ENCODE results near the gene FRAT1. TPM values are rescaled to one million over a fixed set of nuclear protein-coding genes. Genes with fewer than 3 reads are reported as not detected.

The FRAT1 gene
- polyA plus RNA-seq, 2 of the 4 experiments (the other 2 are of a cell fraction) = 1.5 to 2.3 TPM

DNA sequence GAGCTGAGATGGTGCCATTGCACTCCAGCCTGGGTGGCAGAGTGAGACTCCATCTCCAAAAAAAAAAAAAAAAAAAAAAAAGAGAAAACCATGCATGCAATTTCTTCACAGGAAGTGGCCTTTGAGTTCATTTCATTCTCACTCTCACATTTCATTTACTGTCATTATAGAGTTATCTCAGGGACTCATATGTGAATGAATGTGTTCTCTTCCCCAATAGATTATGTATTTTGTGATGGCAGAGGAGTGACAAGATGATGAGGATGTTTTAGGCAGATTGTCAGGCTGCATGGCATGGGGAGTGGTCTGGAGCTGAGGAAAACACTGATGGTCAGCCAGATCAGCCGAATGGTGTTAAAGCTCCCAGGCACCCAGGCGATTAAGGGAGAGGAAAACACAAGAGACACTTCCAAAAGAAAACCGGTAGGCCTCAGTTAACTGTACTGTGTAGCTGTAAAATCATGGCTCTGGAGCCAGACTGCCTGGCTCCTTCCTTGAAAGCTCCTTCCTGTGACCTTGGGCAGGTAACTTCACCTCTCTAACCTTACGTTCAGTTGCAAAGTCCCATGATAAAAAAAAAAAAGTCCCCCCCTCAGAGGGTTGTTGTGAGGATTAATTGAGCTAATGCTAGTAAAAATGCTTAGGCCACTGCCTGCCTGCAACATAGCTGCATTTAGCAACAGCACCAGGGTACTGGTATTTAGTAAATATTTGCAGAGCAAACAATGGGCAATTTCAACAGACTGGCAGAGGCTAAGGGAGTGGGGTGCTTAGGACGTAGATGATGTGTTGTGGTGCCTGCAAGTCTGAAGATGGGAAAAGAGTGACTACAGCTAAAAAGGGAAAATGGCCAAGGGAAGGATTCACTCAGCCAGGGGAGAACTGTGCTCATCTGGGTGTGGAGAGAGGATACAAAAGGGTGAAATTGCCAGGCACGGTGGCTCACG lies 8.6 kb downstream of the FRAT1 start (continued):
- no peak for TF ChIP-seq ATOH8 (CRISPR knock-in tag; IDR thresholded peaks at IDR 0.05; ENCODE audit: low read depth)

GRCh38 chr10:97328646-97329453 lies 9.8 kb downstream of the FRAT1 start:
- CTCF ChIA-PET = interaction anchor here (0.6 to 4.6 kb wide), 7 partner anchors 9 to 50 kb away, joined by 3 to 22 read pairs (median 3); partner anchors contain the start of gene ARHGAP19
- Histone ChIP-seq H3K27ac (peak overlapping the region; percentile 48 to 67), H3K9me3 (no peaks in the 10 kb centered on the region), H3K4me1 (peaks cover 50% of the 10 kb centered on the region), H3K4me2 (peak overlapping the region; percentile 71), H3K4me3 (no peak overlapping the region)
- WGBS (ENCODE audit: missing lambda C conversion rate) = 76% methylated on average over 3 of the region's 3 CpGs
- FAIRE-seq (no peak), ATAC-seq (peak; percentile 18 to 35; a peak in 3 of 6 replicates), DNase-seq (ENCODE audit: low read depth in 1 of 2, low spot score in 1 of 2) (no peak)
- POLR2A ChIA-PET = interaction anchor here (2.2 kb wide), 1 partner anchor 10 kb away, joined by 15 read pairs; the partner anchor contains the start of gene FRAT1
- TF ChIP-seq MAFK (IDR thresholded peaks at IDR 0.05; ENCODE audit: partially characterized antibody) (peak; percentile 99), FOSL2 (IDR thresholded peaks at IDR 0.05) (no peak), FOSL2 (CRISPR knock-in tag; IDR thresholded peaks at IDR 0.05) (peak; percentile 33; the same call in 1 of the 2 replicates), RCOR1 (IDR thresholded peaks at IDR 0.05; ENCODE audit: low read depth, low read length) (no peak)

DNA sequence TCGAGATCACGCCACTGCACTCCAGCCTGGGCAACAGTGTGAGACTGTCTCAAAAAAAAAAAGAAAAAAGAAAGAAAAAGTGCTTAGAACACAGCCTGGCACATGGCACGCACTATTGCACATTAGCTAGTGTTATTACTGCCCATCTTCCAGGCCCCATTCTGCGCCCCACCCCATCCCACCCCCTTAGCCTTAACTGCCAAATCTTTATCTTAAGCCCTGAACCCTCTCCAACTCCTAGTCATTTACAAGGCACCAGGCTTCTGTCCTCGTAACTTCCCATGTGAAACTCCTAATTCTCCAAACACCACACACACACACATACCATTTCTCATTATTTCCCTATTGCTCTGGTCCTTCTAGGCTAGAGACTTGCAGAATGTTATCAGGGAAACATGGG lies 10.7 kb downstream of the FRAT1 start:
- Histone ChIP-seq H3K9me3 (no peaks in the 10 kb centered on the region), H3K4me2 (no peak overlapping the region), H3K27ac (no peak overlapping the region), H3K4me3 (no peak overlapping the region), H3K4me1 (peaks cover 50% of the 10 kb centered on the region)
- POLR2A ChIA-PET = no interaction called here
- no peak for DNase-seq (ENCODE audit: low read depth in 1 of 2, low spot score in 1 of 2)
- 95% methylated on average over 5 of the region's 5 CpGs for WGBS (ENCODE audit: missing lambda C conversion rate)
- no peak for TF ChIP-seq BHLHE40 (IDR thresholded peaks at IDR 0.05; ENCODE audit: low read depth, low read length)
- ATAC-seq = no peak
- CTCF ChIA-PET = interaction anchor here (1.7 kb wide), 1 partner anchor 38 kb away, joined by 4 read pairs; the partner anchor contains the start of gene ARHGAP19
- FAIRE-seq = no peak

DNA sequence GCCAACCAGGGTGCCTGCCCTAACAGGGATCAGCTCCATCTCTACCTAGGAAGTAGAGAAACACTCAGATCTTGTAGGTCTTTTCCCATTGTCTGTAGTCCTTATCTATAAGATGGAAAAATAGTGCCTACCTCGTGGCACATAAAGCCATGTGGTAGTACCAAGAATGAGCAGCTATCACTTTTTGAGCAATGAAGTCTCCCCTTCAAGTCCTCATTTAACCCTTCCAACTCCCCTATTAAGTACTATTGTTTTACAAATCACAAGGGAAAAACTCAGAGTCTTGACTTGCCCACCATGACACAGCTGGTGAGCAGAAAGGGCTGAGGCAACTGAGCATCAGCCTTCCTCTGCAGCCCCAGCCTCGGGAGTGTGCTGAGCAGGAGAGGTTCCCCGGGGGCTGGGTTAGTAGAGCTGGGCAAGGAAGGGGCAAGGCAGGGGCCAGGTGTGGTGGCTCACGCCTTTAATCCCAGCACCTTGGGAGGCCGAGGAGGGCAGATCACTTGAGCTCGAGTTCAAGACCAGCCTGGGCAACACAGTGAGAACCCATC lies 12.2 kb downstream of the FRAT1 start:
- DNase-seq (ENCODE audit: low read depth in 1 of 2, low spot score in 1 of 2) = no peak
- FAIRE-seq = no peak
- H3K4me3 ChIP-seq = no peak overlapping the region
- no peak for ATAC-seq
- TF ChIP-seq ZC3H11A (IDR thresholded peaks at IDR 0.05) (no peak), JUN (IDR thresholded peaks at IDR 0.05) (no peak), ESRRA (IDR thresholded peaks at IDR 0.05; ENCODE audit: borderline replicate concordance, low read length) (no peak)
- TF ChIP-seq, protein P1, sequence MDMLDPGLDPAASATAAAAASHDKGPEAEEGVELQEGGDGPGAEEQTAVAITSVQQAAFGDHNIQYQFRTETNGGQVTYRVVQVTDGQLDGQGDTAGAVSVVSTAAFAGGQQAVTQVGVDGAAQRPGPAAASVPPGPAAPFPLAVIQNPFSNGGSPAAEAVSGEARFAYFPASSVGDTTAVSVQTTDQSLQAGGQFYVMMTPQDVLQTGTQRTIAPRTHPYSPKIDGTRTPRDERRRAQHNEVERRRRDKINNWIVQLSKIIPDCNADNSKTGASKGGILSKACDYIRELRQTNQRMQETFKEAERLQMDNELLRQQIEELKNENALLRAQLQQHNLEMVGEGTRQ (IDR thresholded peaks at IDR 0.05) = no peak
- ChIA-PET POLR2A (interaction anchor here (0.6 kb wide), 1 partner anchor 94 kb away, joined by 3 read pairs; no protein-coding TSS in a partner anchor), CTCF (interaction anchor here (0.6 to 2.2 kb wide), 4 partner anchors 9 to 53 kb away, joined by 5 to 10 read pairs (median 6); no protein-coding TSS in a partner anchor)
- H3K27ac ChIP-seq = no peak overlapping the region
- no peaks in the 10 kb centered on the region for H3K9me3 ChIP-seq
- no peak overlapping the region for H3K4me2 ChIP-seq
- WGBS (ENCODE audit: missing lambda C conversion rate) = 92% methylated on average over 6 of the region's 6 CpGs
- peaks cover 48% of the 10 kb centered on the region for H3K4me1 ChIP-seq

Data from A549 (cell line).